Kidney (tissue), 14 donors: ENCODE results near the gene TCERG1. TPM values are rescaled to one million over a fixed set of nuclear protein-coding genes. Genes with fewer than 3 reads are reported as not detected.

ENCODE experiments used
- DNase-seq, 5 donors: peaks; one replicate each; pipeline ENCODE4 v3.0.0-alpha.2; 2013 to 2020
- FAIRE-seq: peaks from 2 replicates; lab custom pipeline; 2012; peaks lifted over from hg19 to GRCh38; lab: Jason Lieb, UNC
- H3K27ac ChIP-seq, 2 donors: one replicate each; pipeline ENCODE4 v1.7.0; 2013; ENCODE audit warnings: low read depth in 2 of 2, low read length in 2 of 2, inconsistent platforms in 1 of 2
- H3K27me3 ChIP-seq: one replicate; pipeline ENCODE4 v1.7.1; 2013; ENCODE audit warnings: low read length, inconsistent platforms; ENCODE audit not compliant: control insufficient read depth, insufficient read depth
- H3K36me3 ChIP-seq, 3 donors: one replicate each; pipeline versions ENCODE4 v1.7.0 to v1.7.1; 2013; ENCODE audit warnings: low read length in 3 of 3, control low read depth in 1 of 3, inconsistent platforms in 1 of 3; ENCODE audit not compliant: insufficient read depth in 3 of 3, control insufficient read depth in 2 of 3
- H3K4me1 ChIP-seq, 3 donors: one replicate each; pipeline versions ENCODE4 v1.7.0 to v1.7.1; 2013; ENCODE audit warnings: low read length in 3 of 3, inconsistent platforms in 1 of 3, low read depth in 1 of 3; ENCODE audit not compliant: control insufficient read depth in 2 of 3, insufficient read depth in 2 of 3
- H3K4me3 ChIP-seq, 3 donors: one replicate each; pipeline versions ENCODE4 v1.7.0 to v1.8.1; 2013; ENCODE audit warnings: low read length in 3 of 3, control low read depth in 1 of 3, inconsistent platforms in 1 of 3
- H3K9ac ChIP-seq, 3 donors: one replicate each; pipeline versions ENCODE4 v1.7.0 to v1.7.1; 2013; ENCODE audit warnings: low read length in 3 of 3, control low read depth in 1 of 3, inconsistent platforms in 1 of 3
- H3K9me3 ChIP-seq, 3 donors: one replicate each; pipeline versions ENCODE4 v1.7.0 to v1.7.1; 2013; ENCODE audit warnings: low read length in 3 of 3, control low read depth in 1 of 3, inconsistent platforms in 1 of 3; ENCODE audit not compliant: control insufficient read depth in 2 of 3, insufficient read depth in 1 of 3
- intact Hi-C: fragments of 100-400 bp; cut with DNase I; formaldehyde crosslinking; loops from one replicate; pipeline ENCODE4 v1.11.1; 2022
- polyA plus RNA-seq: library from polyadenylated mRNA; stranded (reverse); fragments of 350-450 nt; fragmentation: Illumina TruSeq; extraction: RNeasy Lipid Tissue Mini Kit (QIAGEN cat#74804); gene quantifications from one replicate; pipeline ENCODE4 v1.2.3, GENCODE V29; 2014; ENCODE audit warnings: low read depth, low replicate concordance; ENCODE audit not compliant: insufficient read depth
- total RNA-seq: library from RNA; stranded (reverse); fragmentation: NEBNext Ultra II Directional; extraction: Animal tissue kit (Norgen Biotek cat#: 25700); gene quantifications from one replicate; pipeline ENCODE4 v1.2.1, GENCODE V29; 2021
- TF ChIP-seq, protein P1 (sequence below): IDR thresholded peaks from 3 replicates; pipeline ENCODE4 v1.5.1; 2012; ENCODE audit warnings: mild to moderate bottlenecking, moderate library complexity, borderline replicate concordance; ENCODE audit not compliant: insufficient read depth; ENCODE audit errors: extremely low read depth
- donor health status: control.
- donor health status: control.
- donor health status: control.
- donor health status: control.
- donor health status: control.
- donor health status: DM: yes; HTN: yes; CAD: no.
- donor health status: Normal renal cell carcinoma (clear cell type).

The TCERG1 gene
- total and polyA plus RNA-seq, 2 donors from 2014 or later, result 16.7 to 48.6 TPM

DNA sequence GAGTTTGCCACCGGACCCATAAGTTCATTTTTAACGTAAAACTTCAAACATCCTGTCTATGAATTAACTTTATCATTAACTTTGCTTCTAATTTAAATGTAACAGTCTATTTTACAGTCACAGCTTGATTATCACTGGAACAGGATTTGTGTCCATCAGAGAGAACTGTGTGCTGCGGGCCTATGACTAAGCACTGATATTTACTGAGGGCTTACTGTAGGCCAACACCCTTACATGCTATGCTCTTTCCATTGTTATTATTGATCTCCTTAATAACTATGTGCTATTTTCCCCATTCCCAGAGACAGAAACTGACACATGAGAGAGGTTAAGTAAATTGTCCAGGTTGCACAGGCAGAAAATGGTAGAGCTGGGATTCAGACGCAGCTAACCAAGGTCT, 92.8 kb downstream of the TCERG1 start:
- intact Hi-C loops, result loop anchor here (10.0 kb wide), 2 partner anchors 425 to 655 kb away; no protein-coding TSS in a partner anchor

DNA sequence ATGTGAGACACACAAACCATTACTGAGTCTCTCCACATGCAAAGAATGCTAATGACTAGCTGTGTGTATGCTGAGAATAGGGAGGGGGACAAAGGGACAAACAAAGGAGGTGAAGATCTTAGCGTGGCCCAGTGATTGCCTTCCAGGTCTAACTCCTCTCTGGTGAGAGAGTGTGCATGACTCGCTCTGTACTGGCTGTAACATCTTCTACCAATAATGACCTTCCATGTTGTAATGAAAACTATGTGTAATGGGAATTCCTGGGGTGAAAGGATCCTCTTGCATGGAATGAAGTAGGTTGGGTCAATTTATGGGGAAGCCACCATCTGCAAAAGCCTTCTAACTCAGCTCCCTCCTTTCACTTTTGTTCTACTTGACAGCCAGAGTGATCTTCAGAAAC, 93.3 kb downstream of the TCERG1 start:
- Histone ChIP-seq H3K9me3 (no peaks in the 10 kb centered on the region), H3K9ac (no peak overlapping the region), H3K4me3 (no peak overlapping the region), H3K4me1 (no peaks in the 10 kb centered on the region), H3K36me3 (no peaks in the 10 kb centered on the region), H3K27ac (no peak overlapping the region), H3K27me3 (no peaks in the 10 kb centered on the region)
- DNase-seq (no peak), FAIRE-seq (no peak)
- TF ChIP-seq, protein P1, sequence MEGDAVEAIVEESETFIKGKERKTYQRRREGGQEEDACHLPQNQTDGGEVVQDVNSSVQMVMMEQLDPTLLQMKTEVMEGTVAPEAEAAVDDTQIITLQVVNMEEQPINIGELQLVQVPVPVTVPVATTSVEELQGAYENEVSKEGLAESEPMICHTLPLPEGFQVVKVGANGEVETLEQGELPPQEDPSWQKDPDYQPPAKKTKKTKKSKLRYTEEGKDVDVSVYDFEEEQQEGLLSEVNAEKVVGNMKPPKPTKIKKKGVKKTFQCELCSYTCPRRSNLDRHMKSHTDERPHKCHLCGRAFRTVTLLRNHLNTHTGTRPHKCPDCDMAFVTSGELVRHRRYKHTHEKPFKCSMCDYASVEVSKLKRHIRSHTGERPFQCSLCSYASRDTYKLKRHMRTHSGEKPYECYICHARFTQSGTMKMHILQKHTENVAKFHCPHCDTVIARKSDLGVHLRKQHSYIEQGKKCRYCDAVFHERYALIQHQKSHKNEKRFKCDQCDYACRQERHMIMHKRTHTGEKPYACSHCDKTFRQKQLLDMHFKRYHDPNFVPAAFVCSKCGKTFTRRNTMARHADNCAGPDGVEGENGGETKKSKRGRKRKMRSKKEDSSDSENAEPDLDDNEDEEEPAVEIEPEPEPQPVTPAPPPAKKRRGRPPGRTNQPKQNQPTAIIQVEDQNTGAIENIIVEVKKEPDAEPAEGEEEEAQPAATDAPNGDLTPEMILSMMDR, result no peak
- intact Hi-C loops, result loop anchor here (10.0 kb wide), 1 partner anchor 424 kb away; no protein-coding TSS in a partner anchor

More for the DNA sequence above, 92.8 kb downstream of the TCERG1 start:
- TF ChIP-seq, protein P1, result no peak
- no peaks in the 10 kb centered on the region for H3K27me3 ChIP-seq
- H3K9me3 ChIP-seq, result no peaks in the 10 kb centered on the region
- no peaks in the 10 kb centered on the region for H3K36me3 ChIP-seq
- no peak overlapping the region for H3K27ac ChIP-seq
- FAIRE-seq (no peak), DNase-seq (no peak)
- H3K9ac ChIP-seq, result no peak overlapping the region
- H3K4me3 ChIP-seq, result no peak overlapping the region
- H3K4me1 ChIP-seq, result no peaks in the 10 kb centered on the region

DNA sequence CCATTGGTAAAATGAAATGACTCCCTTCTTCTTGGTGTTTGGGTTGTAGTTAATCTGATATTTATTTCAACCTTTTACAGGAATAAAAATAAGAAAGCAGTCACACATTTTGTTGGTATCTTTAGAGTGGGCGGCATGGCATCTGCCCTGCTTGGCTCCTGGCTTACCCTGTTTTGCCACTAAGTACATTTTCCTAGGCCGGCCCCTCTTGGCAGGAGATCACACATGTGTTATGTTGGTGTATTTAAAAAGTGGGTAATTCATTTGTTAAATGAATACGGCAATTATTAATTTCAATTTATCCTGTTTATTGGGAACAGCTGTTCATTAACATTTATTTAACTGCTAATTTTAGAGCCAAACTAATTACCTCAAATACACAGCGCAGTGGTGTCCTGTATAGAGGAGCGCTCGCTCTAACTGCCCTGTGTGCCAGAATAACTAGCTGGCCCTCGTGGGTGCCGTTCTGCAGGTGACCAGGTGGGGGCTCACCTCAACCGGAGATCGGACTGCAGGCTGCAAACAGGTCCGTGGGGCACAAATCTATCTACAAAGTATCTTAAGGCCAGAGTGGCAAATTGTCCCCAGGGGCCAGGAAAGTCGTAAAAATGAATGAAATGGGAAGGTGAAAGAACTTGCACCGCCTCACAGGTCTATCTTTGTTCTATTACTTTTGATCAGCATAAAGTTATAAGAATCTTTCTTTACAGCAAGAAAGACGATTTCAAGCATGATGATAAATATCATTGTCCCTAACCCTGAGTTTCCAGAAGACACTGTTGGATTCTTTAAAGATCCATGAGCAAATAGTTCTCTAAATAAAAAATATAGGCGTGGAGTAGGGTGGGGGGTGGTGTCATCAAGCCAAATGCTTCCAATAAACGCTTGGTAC, 95.1 kb downstream of the TCERG1 start:
- H3K9ac ChIP-seq, result no peak overlapping the region
- intact Hi-C loops, result loop anchor here (10.0 kb wide), 1 partner anchor 423 kb away; no protein-coding TSS in a partner anchor
- no peak for FAIRE-seq
- DNase-seq, result peak in 4 of 5 donors; percentile 73 to 80 (median 77)
- no peaks in the 10 kb centered on the region for H3K4me1 ChIP-seq
- no peaks in the 10 kb centered on the region for H3K36me3 ChIP-seq
- H3K9me3 ChIP-seq, result no peaks in the 10 kb centered on the region
- TF ChIP-seq, protein P1, result peak; percentile 77
- H3K27me3 ChIP-seq, result no peaks in the 10 kb centered on the region
- H3K27ac ChIP-seq, result no peak overlapping the region
- no peak overlapping the region for H3K4me3 ChIP-seq
